IMR-90 (cell line): ENCODE results near the gene BCL7A. TPM values are rescaled to one million over a fixed set of nuclear protein-coding genes. Genes with fewer than 3 reads are reported as not detected.
A peak's percentile ranks its signal among the peaks of the same experiment; 100 is the strongest.

ENCODE experiments used
- ATAC-seq: fragments of 200-7000 bp; cut with Tn5 transposase; 2 replicates; pipeline ENCODE4 v1.9.1; 2020; ENCODE audit warnings: low read depth, mild to moderate bottlenecking, moderate library complexity
- BruUV-seq: library from RNA; stranded (reverse); fragments of 400-500 nt; replicated peaks from 2 replicates; lab custom pipeline; 2021; lab: Mats Ljungman, UMichigan
- CTCF ChIA-PET: fragments of 300-600 bp; formaldehyde crosslinking; extraction: SDS; loops from one replicate; lab custom pipeline; 2021; ENCODE audit warnings: antibody characterized with exemption; lab: Yijun Ruan, JAX
- POLR2A ChIA-PET: fragments of 300-600 bp; sonication (Branson Sonifier 250); formaldehyde crosslinking; loops from one replicate; lab custom pipeline; 2022; ENCODE audit warnings: antibody characterized with exemption; ENCODE audit not compliant: unreplicated experiment; lab: Charles Lee
- DNase-seq: peaks from one replicate; pipeline ENCODE4 v3.0.0; 2013
- H2AFZ ChIP-seq: replicated peaks from 2 replicates; pipeline ENCODE3; 2013; ENCODE audit warnings: low read length, mild to moderate bottlenecking; ENCODE audit not compliant: poor library complexity
- H2AK5ac ChIP-seq: 2 replicates; pipeline ENCODE4 v1.6.1; 2013; ENCODE audit warnings: low read depth, low read length, inconsistent platforms
- H2AK9ac ChIP-seq: replicated peaks from 2 replicates; pipeline ENCODE3; 2013; ENCODE audit warnings: mild to moderate bottlenecking, low read depth, low read length, moderate library complexity; ENCODE audit not compliant: poor library complexity
- H2BK120ac ChIP-seq: 2 replicates; pipeline ENCODE4 v1.6.1; 2013; ENCODE audit warnings: low read depth, low read length, inconsistent platforms
- H2BK15ac ChIP-seq: 3 replicates; pipeline ENCODE4 v1.6.1; 2013; ENCODE audit warnings: low read depth, low read length, inconsistent platforms
- H2BK20ac ChIP-seq: 2 replicates; pipeline ENCODE4 v1.6.1; 2013; ENCODE audit warnings: low read depth, mild to moderate bottlenecking, inconsistent platforms, low read length, moderate library complexity
- H2BK5ac ChIP-seq: 2 replicates; pipeline ENCODE4 v1.6.1; 2013; ENCODE audit warnings: mild to moderate bottlenecking, low read depth, low read length, inconsistent platforms; ENCODE audit not compliant: poor library complexity, severe bottlenecking
- H3K14ac ChIP-seq: replicated peaks from 2 replicates; pipeline ENCODE4 v1.6.1; 2013; ENCODE audit warnings: low read depth, low read length, inconsistent platforms
- H3K18ac ChIP-seq: 2 replicates; pipeline ENCODE4 v1.6.1; 2013; ENCODE audit warnings: low read depth, low read length, control low read depth
- H3K23ac ChIP-seq: 2 replicates; pipeline ENCODE4 v1.6.1; 2013; ENCODE audit warnings: low read depth, low read length, inconsistent platforms
- H3K27ac ChIP-seq: 2 replicates; pipeline ENCODE4 v1.5.1; 2013; ENCODE audit warnings: mild to moderate bottlenecking, control low read depth, low read length; ENCODE audit not compliant: insufficient read depth
- H3K27me3 ChIP-seq: 2 replicates; pipeline ENCODE4 v1.6.1; 2013; ENCODE audit warnings: low read length; ENCODE audit not compliant: control insufficient read depth, insufficient read depth
- H3K36me3 ChIP-seq: 2 replicates; pipeline ENCODE4 v1.6.1; 2013; ENCODE audit warnings: low read length, mixed read lengths; ENCODE audit not compliant: control insufficient read depth, insufficient read depth
- H3K4ac ChIP-seq: 2 replicates; pipeline ENCODE4 v1.6.1; 2013; ENCODE audit warnings: low read depth, low read length, inconsistent platforms
- H3K4me1 ChIP-seq: 2 replicates; pipeline ENCODE4 v1.6.1; 2013; ENCODE audit warnings: low read length, mixed read lengths; ENCODE audit not compliant: control insufficient read depth, insufficient read depth
- H3K4me2 ChIP-seq: 2 replicates; pipeline ENCODE4 v1.6.1; 2013; ENCODE audit warnings: low read depth, mild to moderate bottlenecking, control low read depth, low read length, moderate library complexity
- H3K4me3 ChIP-seq: 2 replicates; pipeline ENCODE4 v1.5.1; 2013; ENCODE audit warnings: low read depth, mild to moderate bottlenecking, control low read depth, low read length, moderate library complexity; ENCODE audit not compliant: insufficient read depth
- H3K56ac ChIP-seq: 2 replicates; pipeline ENCODE4 v1.6.1; 2013; ENCODE audit warnings: low read length, inconsistent platforms; ENCODE audit not compliant: insufficient read depth; ENCODE audit errors: extremely low read depth
- H3K79me1 ChIP-seq, 2 experiments: 2 replicates each; pipeline ENCODE4 v1.6.1; 2013; ENCODE audit warnings: low read length in 2 of 2, inconsistent platforms in 1 of 2, low read depth in 1 of 2
- H3K9ac ChIP-seq: 2 replicates; pipeline ENCODE4 v1.6.1; 2013; ENCODE audit warnings: low read depth, low read length, control low read depth
- H3K9me1 ChIP-seq: 2 replicates; pipeline ENCODE4 v1.6.1; 2013; ENCODE audit warnings: low read length, inconsistent platforms; ENCODE audit not compliant: insufficient read depth
- H3K9me3 ChIP-seq: 2 replicates; pipeline ENCODE4 v1.6.1; 2013; ENCODE audit warnings: low read length; ENCODE audit not compliant: control insufficient read depth, insufficient read depth
- H4K20me1 ChIP-seq: 2 replicates; pipeline ENCODE4 v1.6.1; 2013; ENCODE audit warnings: low read length, inconsistent platforms; ENCODE audit not compliant: insufficient read depth
- H4K5ac ChIP-seq: 2 replicates; pipeline ENCODE4 v1.6.1; 2013; ENCODE audit warnings: mild to moderate bottlenecking, low read depth, low read length, control low read depth
- H4K8ac ChIP-seq, 2 experiments: 2 replicates each; pipeline ENCODE4 v1.6.1; 2013; ENCODE audit warnings: low read depth in 2 of 2, low read length in 2 of 2, control low read depth in 1 of 2, inconsistent platforms in 1 of 2
- H4K91ac ChIP-seq: 2 replicates; pipeline ENCODE4 v1.6.1; 2013; ENCODE audit warnings: low read depth, low read length, inconsistent platforms; ENCODE audit not compliant: insufficient read depth
- ELK1 ChIP-seq: fragments of 150-350 bp; IDR thresholded peaks from 2 replicates; pipeline ENCODE4 v1.6.1; 2016; ENCODE audit warnings: low read depth, mild to moderate bottlenecking, low read length, moderate library complexity, borderline replicate concordance
- MAZ ChIP-seq: IDR thresholded peaks from 2 replicates; pipeline ENCODE4 v1.6.1; 2012; ENCODE audit warnings: low read depth, mild to moderate bottlenecking, low read length, improper control_type of control experiment, moderate library complexity, borderline replicate concordance
- WGBS, 2 experiments: methylation state at CpG; one replicate each; pipeline versions ENCODE4 v1.1.5 to v1.1.7; 2013; ENCODE audit warnings: missing lambda C conversion rate in 2 of 2; ENCODE audit not compliant: insufficient read length in 1 of 2; ENCODE audit errors: extremely low coverage in 2 of 2; 5-methylcytosine and 5-hydroxymethylcytosine counted together
- dilution Hi-C: fragments of 300-500 bp; cut with HindIII; formaldehyde crosslinking; loops from one replicate; pipeline ENCODE4 v1.14.3; 2018; ENCODE audit warnings: low sequenced_read_pairs; ENCODE audit not compliant: unreplicated experiment
- in situ Hi-C: fragments of 300-500 bp; cut with MboI; formaldehyde crosslinking; loops from 3 replicates; pipeline ENCODE4 v1.14.3; 2019; ENCODE audit warnings: low sequenced_read_pairs, inconsistent platforms, mixed read lengths
- intact Hi-C: fragments of 100-400 bp; cut with micrococcal nuclease; formaldehyde crosslinking; loops from 2 replicates; pipeline ENCODE4 v1.10.0; 2022
- polyA plus RNA-seq, 3 experiments: library from polyadenylated mRNA; depleted of rRNA; stranded (reverse); fragments of >200 nt; gene quantifications; 2 replicates each; pipeline ENCODE4 v1.2.3, GENCODE V29; 2012; ENCODE audit warnings: low replicate concordance in 1 of 3
- total RNA-seq: library from RNA; depleted of rRNA; stranded (reverse); fragments of >200 nt; gene quantifications from 2 replicates; pipeline ENCODE4 v1.2.3, GENCODE V29; 2012
- TF ChIP-seq, protein P1 (sequence below): fragments of 150-350 bp; IDR thresholded peaks from 2 replicates; pipeline ENCODE4 v1.6.1; 2017; ENCODE audit warnings: mild to moderate bottlenecking, antibody characterized with exemption, low read length, low read depth
- TF ChIP-seq, protein P2 (sequence below): conservative IDR thresholded peaks from 2 replicates; pipeline ENCODE4 v1.5.1; 2012; ENCODE audit warnings: mild to moderate bottlenecking, low read depth, low read length, improper control_type of control experiment

The BCL7A gene
- total and polyA plus RNA-seq, 2 of the 4 experiments (the other 2 are of a cell fraction), result 5.6 to 7.9 TPM

GRCh38 chr12:122093098-122093883, 71.6 kb downstream of the BCL7A start:
- ATAC-seq (no peak), DNase-seq (no peak)
- peak overlapping the region; percentile 99 for H2AK5ac ChIP-seq
- H3K36me3 ChIP-seq, result peaks cover 6% of the 10 kb centered on the region; the same call in 1 of the 2 replicates
- peak overlapping the region; percentile 88 for H3K23ac ChIP-seq
- H3K9me1 ChIP-seq, result peaks cover 59% of the 10 kb centered on the region
- H4K5ac ChIP-seq, result peak overlapping the region; percentile 3
- dilution Hi-C loops (no loop called here), intact Hi-C loops (no loop called here), in situ Hi-C loops (no loop called here)
- peak overlapping the region; percentile 67 for H2BK20ac ChIP-seq
- TF ChIP-seq, protein P1, sequence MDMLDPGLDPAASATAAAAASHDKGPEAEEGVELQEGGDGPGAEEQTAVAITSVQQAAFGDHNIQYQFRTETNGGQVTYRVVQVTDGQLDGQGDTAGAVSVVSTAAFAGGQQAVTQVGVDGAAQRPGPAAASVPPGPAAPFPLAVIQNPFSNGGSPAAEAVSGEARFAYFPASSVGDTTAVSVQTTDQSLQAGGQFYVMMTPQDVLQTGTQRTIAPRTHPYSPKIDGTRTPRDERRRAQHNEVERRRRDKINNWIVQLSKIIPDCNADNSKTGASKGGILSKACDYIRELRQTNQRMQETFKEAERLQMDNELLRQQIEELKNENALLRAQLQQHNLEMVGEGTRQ, result no peak
- TF ChIP-seq, protein P2, sequence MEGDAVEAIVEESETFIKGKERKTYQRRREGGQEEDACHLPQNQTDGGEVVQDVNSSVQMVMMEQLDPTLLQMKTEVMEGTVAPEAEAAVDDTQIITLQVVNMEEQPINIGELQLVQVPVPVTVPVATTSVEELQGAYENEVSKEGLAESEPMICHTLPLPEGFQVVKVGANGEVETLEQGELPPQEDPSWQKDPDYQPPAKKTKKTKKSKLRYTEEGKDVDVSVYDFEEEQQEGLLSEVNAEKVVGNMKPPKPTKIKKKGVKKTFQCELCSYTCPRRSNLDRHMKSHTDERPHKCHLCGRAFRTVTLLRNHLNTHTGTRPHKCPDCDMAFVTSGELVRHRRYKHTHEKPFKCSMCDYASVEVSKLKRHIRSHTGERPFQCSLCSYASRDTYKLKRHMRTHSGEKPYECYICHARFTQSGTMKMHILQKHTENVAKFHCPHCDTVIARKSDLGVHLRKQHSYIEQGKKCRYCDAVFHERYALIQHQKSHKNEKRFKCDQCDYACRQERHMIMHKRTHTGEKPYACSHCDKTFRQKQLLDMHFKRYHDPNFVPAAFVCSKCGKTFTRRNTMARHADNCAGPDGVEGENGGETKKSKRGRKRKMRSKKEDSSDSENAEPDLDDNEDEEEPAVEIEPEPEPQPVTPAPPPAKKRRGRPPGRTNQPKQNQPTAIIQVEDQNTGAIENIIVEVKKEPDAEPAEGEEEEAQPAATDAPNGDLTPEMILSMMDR, result no peak
- TF ChIP-seq ELK1 (no peak), MAZ (no peak)
- no peak overlapping the region for H3K9ac ChIP-seq
- no peak overlapping the region for H3K4me2 ChIP-seq
- no peak overlapping the region for H3K56ac ChIP-seq
- H2BK5ac ChIP-seq, result peak overlapping the region; percentile 95
- peak overlapping the region; percentile 19 for H2AK9ac ChIP-seq
- H4K8ac ChIP-seq, result peak overlapping the region; percentile 21 to 69; a peak in 3 of 4 replicates
- H3K9me3 ChIP-seq, result no peaks in the 10 kb centered on the region
- H3K4me1 ChIP-seq, result peaks cover 50% of the 10 kb centered on the region
- WGBS, 2 experiments, result 93% methylated on average over 8 of the region's 9 CpGs; no CpG with 5 or more reads in 1 of the 2 experiments
- peak overlapping the region; percentile 65 for H2BK120ac ChIP-seq
- H3K14ac ChIP-seq, result peak overlapping the region; percentile 91
- CTCF ChIA-PET, result no interaction called here
- H3K27ac ChIP-seq, result peak overlapping the region; percentile 10; the same call in 1 of the 2 replicates
- H3K79me1 ChIP-seq, result peaks cover 54 to 85% of the 10 kb centered on the region in 2 experiments
- H4K91ac ChIP-seq, result peak overlapping the region; percentile 56; the same call in 1 of the 2 replicates
- peak overlapping the region; percentile 75; the same call in 2 of the 3 replicates for H2BK15ac ChIP-seq
- no peak overlapping the region for H3K4me3 ChIP-seq
- POLR2A ChIA-PET, result no interaction called here
- peak overlapping the region; percentile 37 for H2AFZ ChIP-seq
- H3K4ac ChIP-seq, result peak overlapping the region; percentile 80
- no peaks in the 10 kb centered on the region for H3K27me3 ChIP-seq
- no TSS peak for BruUV-seq
- peak overlapping the region; percentile 56 for H3K18ac ChIP-seq
- peaks cover 68% of the 10 kb centered on the region for H4K20me1 ChIP-seq
